Nephron progenitor cell (in vitro differentiated cells): ENCODE results near the gene TMUB1.

Experiments
- DNase-seq: peaks from one replicate; pipeline ENCODE4 v3.0.0; 2021
- H3K27ac Mint-ChIP-seq: 2 replicates; pipeline ENCODE4 v1.8.0; 2021; ENCODE audit warnings: mild to moderate bottlenecking, moderate library complexity, mixed read lengths
- H3K27me3 Mint-ChIP-seq: 2 replicates; pipeline ENCODE4 v1.8.0; 2021; ENCODE audit warnings: mild to moderate bottlenecking, low read depth, mixed read lengths; ENCODE audit not compliant: poor library complexity
- H3K36me3 Mint-ChIP-seq: 2 replicates; pipeline ENCODE4 v1.8.0; 2021; ENCODE audit warnings: low read depth, mixed read lengths
- H3K4me1 Mint-ChIP-seq: 2 replicates; pipeline ENCODE4 v1.8.0; 2021; ENCODE audit warnings: mixed read lengths
- H3K4me3 Mint-ChIP-seq: 2 replicates; pipeline ENCODE4 v1.8.0; 2021; ENCODE audit warnings: mild to moderate bottlenecking, moderate library complexity, mixed read lengths
- H3K9me3 Mint-ChIP-seq: 2 replicates; pipeline ENCODE4 v1.8.0; 2021; ENCODE audit warnings: mild to moderate bottlenecking, moderate library complexity, mixed read lengths
- CTCF ChIP-seq: fragments of 200-600 bp; sonication (generic); IDR thresholded peaks from 2 replicates; pipeline ENCODE4 v1.5.0; 2021; ENCODE audit warnings: antibody characterized with exemption

TMUB1 gene

DNA sequence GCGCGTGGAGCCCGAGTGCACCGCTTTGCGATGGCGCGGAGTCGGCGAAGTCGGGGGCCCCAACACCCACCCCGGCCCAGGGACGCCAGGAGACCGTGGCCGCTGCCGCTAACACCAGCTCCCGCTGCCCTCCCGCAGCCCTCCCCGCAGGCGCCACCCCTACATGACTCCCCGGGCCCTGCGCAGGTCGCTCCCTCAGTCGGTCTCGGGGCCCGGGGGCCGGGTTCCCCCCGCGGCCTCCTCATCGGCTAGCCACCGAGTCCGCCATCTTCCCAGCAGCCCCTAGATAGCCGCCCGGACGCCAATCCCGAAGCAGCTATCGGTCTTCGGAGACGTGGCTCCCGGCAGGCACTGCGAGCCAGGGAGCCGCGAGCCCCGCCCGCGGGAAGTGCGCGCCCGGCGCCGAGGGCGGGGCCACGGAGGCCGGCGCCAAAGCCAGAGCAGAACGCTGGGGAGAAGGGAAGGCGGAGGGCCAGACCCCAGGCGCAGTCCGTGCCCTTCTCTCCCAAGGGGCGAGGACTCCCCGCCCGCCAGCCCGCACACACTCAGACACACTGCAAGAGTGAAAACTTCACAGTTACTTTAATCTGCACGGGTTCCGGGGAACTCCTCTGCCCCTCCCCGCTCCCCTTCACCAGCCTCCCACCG, 2.6 kb downstream of the TMUB1 start, which contains the start of gene FASTK:
Gene FASTK (minus strand): TSS at position 288 of the 648 bp plus-strand sequence. CDS start 43 bp downstream, at position 245.
- Mint-ChIP-seq H3K27me3 (no peaks in the 10 kb centered on the region), H3K9me3 (no peaks in the 10 kb centered on the region), H3K4me3 (peak within 1 kb of the TSS; percentile 89), H3K36me3 (peaks cover 6% of the 10 kb centered on the region), H3K27ac (peak within 1 kb of the TSS; percentile 86), H3K4me1 (peaks cover 53% of the 10 kb centered on the region)
- TF ChIP-seq CTCF = no peak
- peak; percentile 87 for DNase-seq

- no peaks in the 10 kb centered on the region for H3K9me3 Mint-ChIP-seq
- TF ChIP-seq CTCF = no peak
- peak overlapping the region; percentile 88 for H3K4me3 Mint-ChIP-seq
- H3K27me3 Mint-ChIP-seq = no peaks in the 10 kb centered on the region
- peak overlapping the region; percentile 86 for H3K27ac Mint-ChIP-seq
- peaks cover 8% of the 10 kb centered on the region for H3K36me3 Mint-ChIP-seq
- DNase-seq = peak; percentile 56
- H3K4me1 Mint-ChIP-seq = peaks cover 47% of the 10 kb centered on the region
Measured at GRCh38 chr7:151080067-151080521, 3.2 kb downstream of the TMUB1 start.

DNA sequence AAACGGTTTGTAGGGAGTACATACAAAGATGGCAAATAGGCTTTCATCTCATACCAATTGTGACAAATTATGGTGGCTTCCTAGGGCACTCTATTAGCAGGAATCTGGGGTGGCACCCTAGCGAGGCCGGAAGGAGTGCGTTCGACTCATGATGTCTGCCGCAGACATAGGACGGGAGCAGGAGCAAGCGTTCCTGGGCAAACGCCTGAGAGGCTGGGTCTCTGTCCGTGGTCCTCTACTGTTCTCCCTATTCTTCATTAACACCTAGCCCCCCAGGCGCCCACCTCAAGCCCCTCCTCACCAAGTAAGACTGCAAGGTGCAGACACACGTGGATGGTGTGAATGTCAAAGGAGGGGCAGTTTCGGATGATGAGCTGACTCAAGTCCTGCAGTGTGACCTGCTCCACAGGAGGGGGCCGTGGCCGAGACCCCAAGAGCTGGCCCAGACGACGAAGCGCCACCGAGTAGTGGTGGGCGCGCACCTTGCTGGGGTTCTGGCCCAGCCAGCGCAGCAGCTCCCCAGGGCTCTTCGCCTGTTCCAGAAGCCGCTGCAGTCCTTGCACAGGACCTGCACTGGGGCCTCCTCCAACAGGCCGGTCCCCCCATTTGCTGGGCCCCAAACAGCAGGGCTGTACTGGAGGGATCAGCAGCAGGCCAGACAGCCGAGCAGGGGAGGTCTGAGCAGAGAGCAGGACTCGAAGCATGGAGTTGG, 3.9 kb downstream of the TMUB1 start:
- TF ChIP-seq CTCF = no peak

DNA sequence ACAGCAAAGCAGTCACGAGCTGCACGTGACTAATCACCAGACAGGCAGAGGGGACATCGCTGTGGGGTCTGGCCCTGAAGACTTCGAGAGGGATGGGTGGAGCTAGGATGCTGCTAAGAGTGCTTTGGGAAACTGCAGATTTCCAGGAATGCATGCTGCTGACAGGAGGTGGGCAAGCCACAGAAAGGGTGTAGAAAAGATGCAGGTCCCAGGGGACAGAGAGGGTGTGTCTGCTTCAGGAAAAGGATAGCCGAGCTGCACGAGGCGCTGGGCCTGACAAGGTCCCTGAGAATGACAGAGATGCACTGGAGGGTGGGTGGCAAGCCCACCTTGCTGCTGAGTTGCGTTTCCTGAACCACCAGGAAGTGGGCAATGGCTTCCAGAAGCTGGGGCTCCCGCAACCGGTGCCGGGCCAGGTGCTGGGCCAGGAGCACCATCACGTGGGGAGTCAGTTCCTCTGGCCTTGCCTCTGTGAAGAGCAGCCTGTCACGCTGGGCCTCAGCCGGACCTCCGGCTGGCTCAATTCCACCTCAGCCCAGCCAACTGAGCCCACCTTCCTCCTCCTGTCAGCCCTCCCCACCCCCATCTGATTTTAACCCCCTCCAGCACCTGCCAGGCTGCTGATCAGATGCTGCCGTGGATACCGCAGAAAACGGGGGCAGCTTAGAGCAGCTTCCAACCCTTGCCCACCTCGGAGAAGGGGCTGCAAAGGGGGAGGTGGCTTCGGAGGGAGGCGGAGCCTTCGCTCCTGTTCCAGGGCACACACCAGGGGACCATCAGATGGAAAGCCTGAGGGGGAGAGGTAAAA, 4.9 kb downstream of the TMUB1 start:
- peak overlapping the region; percentile 88 for H3K27ac Mint-ChIP-seq
- H3K27me3 Mint-ChIP-seq = no peaks in the 10 kb centered on the region
- H3K4me3 Mint-ChIP-seq = peak overlapping the region; percentile 88
- H3K9me3 Mint-ChIP-seq = no peaks in the 10 kb centered on the region
- H3K36me3 Mint-ChIP-seq = peaks cover 8% of the 10 kb centered on the region
- peaks cover 41% of the 10 kb centered on the region for H3K4me1 Mint-ChIP-seq
- no peak for DNase-seq
- no peak for TF ChIP-seq CTCF

More for the DNA sequence above, 3.9 kb downstream of the TMUB1 start:
- Mint-ChIP-seq H3K9me3 (no peaks in the 10 kb centered on the region), H3K4me3 (peak overlapping the region; percentile 88), H3K27me3 (no peaks in the 10 kb centered on the region), H3K36me3 (peaks cover 8% of the 10 kb centered on the region), H3K4me1 (peaks cover 41% of the 10 kb centered on the region), H3K27ac (peak overlapping the region; percentile 61)
- no peak for DNase-seq

GRCh38 chr7:151077705-151078232, 5.5 kb downstream of the TMUB1 start:
- peaks cover 8% of the 10 kb centered on the region for H3K36me3 Mint-ChIP-seq
- no peak for DNase-seq
- H3K9me3 Mint-ChIP-seq = no peaks in the 10 kb centered on the region
- no peaks in the 10 kb centered on the region for H3K27me3 Mint-ChIP-seq
- peak overlapping the region; percentile 71 for H3K4me3 Mint-ChIP-seq
- H3K27ac Mint-ChIP-seq = no peak overlapping the region
- TF ChIP-seq CTCF = no peak
- peaks cover 38% of the 10 kb centered on the region for H3K4me1 Mint-ChIP-seq
